ENCODE measurements around the gene SLC38A10. TPM values are rescaled to one million over a fixed set of nuclear protein-coding genes. Genes with fewer than 3 reads are reported as not detected.

The SLC38A10 gene
- polyA plus RNA-seq, 1 donor (not counting 4 experiments of a cell fraction or from before 2014, with no cell fraction given): 16.8 TPM

- Histone ChIP-seq H3K27me3 (ENCODE audit: control insufficient read depth, extremely low read depth, insufficient read depth, low read length) (no peaks in the 10 kb centered on the region), H3K4me1 (ENCODE audit: control insufficient read depth, extremely low read depth, insufficient read depth, low read length) (peaks cover 14% of the 10 kb centered on the region), H3K36me3 (ENCODE audit: control insufficient read depth in 2 of 2, extremely low read depth in 1 of 2, insufficient read depth in 2 of 2, low read length in 2 of 2) (peaks cover 12 to 21% of the 10 kb centered on the region in 2 experiments), H2AFZ (ENCODE audit: control insufficient read depth, low read length) (no peak overlapping the region), H3K9ac (ENCODE audit: control insufficient read depth, extremely low read depth, insufficient read depth, low read length) (no peak overlapping the region), H3K9me3 (ENCODE audit: control insufficient read depth, low read depth, low read length) (no peaks in the 10 kb centered on the region), H3K4me3 (ENCODE audit: control insufficient read depth in 2 of 3, extremely low read depth in 1 of 3, insufficient read depth in 2 of 3, low read depth in 1 of 3, low read length in 3 of 3) (no peak overlapping the region), H3K9me1 (ENCODE audit: control insufficient read depth, extremely low read depth, insufficient read depth, low read length) (no peaks in the 10 kb centered on the region), H3K79me2 (ENCODE audit: control insufficient read depth, insufficient read depth, low read length) (peaks cover 4% of the 10 kb centered on the region), H4K20me1 (ENCODE audit: control insufficient read depth, extremely low read depth, insufficient read depth, low read length) (peaks cover 12% of the 10 kb centered on the region), H3K4me2 (ENCODE audit: control insufficient read depth, extremely low read depth, insufficient read depth, low read depth, low read length) (no peak overlapping the region), H3K27ac (ENCODE audit: control insufficient read depth, insufficient read depth, low read length) (no peak overlapping the region)
- no peak for TF ChIP-seq EZH2 (IDR thresholded peaks at IDR 0.05; ENCODE audit: low read length)
- TF ChIP-seq CTCF (optimal IDR thresholded peaks at IDR 0.05 in 1 of 3, IDR thresholded peaks at IDR 0.05 in 1 of 3, conservative IDR thresholded peaks at IDR 0.05 in 1 of 3; ENCODE audit: extremely low read depth in 1 of 3, insufficient read depth in 2 of 3, low read length in 3 of 3): no peak
- no peak for DNase-seq (ENCODE audit: low read depth, low spot score)
- no peak for FAIRE-seq
- dilution Hi-C loops (cut with MboI; ENCODE audit: extremely low pct_ligation_motif_present, low sequenced_read_pairs): no loop called here
Observed at GRCh38 chr17:81251709-81252301, 43.3 kb downstream of the SLC38A10 start.

- H4K20me1 ChIP-seq (ENCODE audit: control insufficient read depth, extremely low read depth, insufficient read depth, low read length): peaks cover 12% of the 10 kb centered on the region
- H3K9ac ChIP-seq (ENCODE audit: control insufficient read depth, extremely low read depth, insufficient read depth, low read length): no peak overlapping the region
- peaks cover 12 to 19% of the 10 kb centered on the region in 2 experiments for H3K36me3 ChIP-seq (ENCODE audit: control insufficient read depth in 2 of 2, extremely low read depth in 1 of 2, insufficient read depth in 2 of 2, low read length in 2 of 2)
- H2AFZ ChIP-seq (ENCODE audit: control insufficient read depth, low read length): no peak overlapping the region
- no peak overlapping the region for H3K4me3 ChIP-seq (ENCODE audit: control insufficient read depth in 2 of 3, extremely low read depth in 1 of 3, insufficient read depth in 2 of 3, low read depth in 1 of 3, low read length in 3 of 3)
- peaks cover 14% of the 10 kb centered on the region for H3K4me1 ChIP-seq (ENCODE audit: control insufficient read depth, extremely low read depth, insufficient read depth, low read length)
- FAIRE-seq: no peak
- H3K79me2 ChIP-seq (ENCODE audit: control insufficient read depth, insufficient read depth, low read length): peaks cover 4% of the 10 kb centered on the region
- no peaks in the 10 kb centered on the region for H3K9me1 ChIP-seq (ENCODE audit: control insufficient read depth, extremely low read depth, insufficient read depth, low read length)
- no peak for DNase-seq (ENCODE audit: low read depth, low spot score)
- no peak overlapping the region for H3K4me2 ChIP-seq (ENCODE audit: control insufficient read depth, extremely low read depth, insufficient read depth, low read depth, low read length)
- dilution Hi-C loops (cut with MboI; ENCODE audit: extremely low pct_ligation_motif_present, low sequenced_read_pairs): no loop called here
- no peak overlapping the region for H3K27ac ChIP-seq (ENCODE audit: control insufficient read depth, insufficient read depth, low read length)
- H3K27me3 ChIP-seq (ENCODE audit: control insufficient read depth, extremely low read depth, insufficient read depth, low read length): no peaks in the 10 kb centered on the region
- TF ChIP-seq CTCF (optimal IDR thresholded peaks at IDR 0.05 in 1 of 3, IDR thresholded peaks at IDR 0.05 in 1 of 3, conservative IDR thresholded peaks at IDR 0.05 in 1 of 3; ENCODE audit: extremely low read depth in 1 of 3, insufficient read depth in 2 of 3, low read length in 3 of 3) (no peak), EZH2 (IDR thresholded peaks at IDR 0.05; ENCODE audit: low read length) (no peak)
- H3K9me3 ChIP-seq (ENCODE audit: control insufficient read depth, low read depth, low read length): no peaks in the 10 kb centered on the region
Observed at GRCh38 chr17:81251094-81251708, 43.9 kb downstream of the SLC38A10 start.
